HG02610 (cell line): ENCODE measurements around the gene VSTM2L.
"Not testable (repeated sequence)": the region's sequence is repeated elsewhere in the genome, so short reads cannot be mapped to it uniquely, and the experiment has no call there.

Source experiments
- ATAC-seq: cut with Tn5 transposase; IDR thresholded peaks from one replicate; pipeline ENCODE4 v1.9.1; 2021; ENCODE audit warnings: mild to moderate bottlenecking, moderate library complexity; ENCODE audit not compliant: unreplicated experiment

The VSTM2L gene

GRCh38 chr20:37902504-37903313, at the start of gene VSTM2L:
Gene VSTM2L (plus strand): TSS chr20:37903127. CDS start chr20:37903351, 224 bp downstream.
- no peak for ATAC-seq

- no peak for ATAC-seq
Measured at GRCh38 chr20:37853823-37854375, 49.0 kb upstream of the VSTM2L start.

GRCh38 chr20:37856034-37856433, 46.9 kb upstream of the VSTM2L start:
- not testable (repeated sequence) for ATAC-seq

- ATAC-seq = no peak
Measured at GRCh38 chr20:37856932-37857660, 45.8 kb upstream of the VSTM2L start.

- no peak for ATAC-seq
Measured at GRCh38 chr20:37859406-37860171, 43.3 kb upstream of the VSTM2L start.

GRCh38 chr20:37863289-37863688, 39.6 kb upstream of the VSTM2L start:
- ATAC-seq = no peak

- no peak for ATAC-seq
Measured at GRCh38 chr20:37864298-37864697, 38.6 kb upstream of the VSTM2L start.

- no peak for ATAC-seq
Measured at GRCh38 chr20:37866051-37866450, 36.9 kb upstream of the VSTM2L start.

- no peak for ATAC-seq
Measured at GRCh38 chr20:37867289-37868195, 35.4 kb upstream of the VSTM2L start.

- ATAC-seq = no peak
Measured at GRCh38 chr20:37868851-37869333, 34.0 kb upstream of the VSTM2L start.

GRCh38 chr20:37869334-37869861, 33.5 kb upstream of the VSTM2L start:
- no peak for ATAC-seq

- no peak for ATAC-seq
Measured at GRCh38 chr20:37870294-37870693, 32.6 kb upstream of the VSTM2L start.

GRCh38 chr20:37871751-37872150, 31.2 kb upstream of the VSTM2L start:
- no peak for ATAC-seq

- no peak for ATAC-seq
Measured at GRCh38 chr20:37872161-37872560, 30.8 kb upstream of the VSTM2L start.

GRCh38 chr20:37873884-37874283, 29.0 kb upstream of the VSTM2L start:
- no peak for ATAC-seq

GRCh38 chr20:37875460-37876175, 27.3 kb upstream of the VSTM2L start:
- no peak for ATAC-seq

- ATAC-seq = no peak
Measured at GRCh38 chr20:37876863-37877262, 26.1 kb upstream of the VSTM2L start.

GRCh38 chr20:37877832-37878772, 24.8 kb upstream of the VSTM2L start:
- no peak for ATAC-seq
